ENCODE results near the gene WDR82. TPM values are rescaled to one million over a fixed set of nuclear protein-coding genes. Genes with fewer than 3 reads are reported as not detected.

The WDR82 gene
- total RNA-seq, 1 donor from 2014 or later: 93.1 TPM

DNA sequence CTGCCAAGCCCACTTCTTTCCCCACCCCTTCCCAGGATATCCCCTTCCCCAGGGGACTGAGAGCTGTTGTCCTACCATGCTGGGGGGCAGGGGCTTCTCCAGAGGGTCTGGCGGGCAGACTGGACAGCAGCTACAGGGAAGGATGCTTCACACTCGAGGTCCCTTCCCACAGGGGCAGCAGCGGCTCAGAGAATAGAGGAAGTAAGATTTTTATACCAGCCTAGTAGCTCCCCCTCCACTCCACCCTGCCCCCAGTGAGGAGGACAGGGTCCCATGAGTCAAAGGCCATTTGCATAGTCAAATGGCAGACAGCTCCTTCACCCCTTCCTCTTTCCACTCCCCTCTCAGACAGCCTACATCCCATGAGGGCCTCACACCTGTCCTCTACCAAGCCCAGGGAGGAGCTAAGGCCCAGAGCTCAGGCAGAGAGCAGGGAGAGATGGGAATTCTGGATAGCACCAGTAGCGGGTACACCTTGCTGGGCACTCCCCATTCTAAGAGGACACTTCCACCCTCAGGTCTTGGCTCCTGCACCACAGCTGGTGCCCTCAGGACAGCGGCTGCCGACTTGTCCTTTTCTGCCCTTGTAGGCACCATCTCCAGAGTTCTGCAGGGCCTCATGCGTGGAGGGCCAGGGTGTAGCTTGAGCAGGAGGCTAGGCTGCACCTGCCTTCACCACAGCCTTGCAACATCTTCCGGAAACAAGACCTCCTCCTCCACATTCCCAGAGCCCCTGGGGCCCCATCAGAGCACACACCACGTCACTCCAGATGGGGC is 52.8 kb downstream of the WDR82 start, which contains the start of gene TLR9:
Gene TLR9 (minus strand): TSS at position 194 of the 777 bp plus-strand sequence. CDS start 116 bp downstream, at position 78.
- TF ChIP-seq, protein P1, sequence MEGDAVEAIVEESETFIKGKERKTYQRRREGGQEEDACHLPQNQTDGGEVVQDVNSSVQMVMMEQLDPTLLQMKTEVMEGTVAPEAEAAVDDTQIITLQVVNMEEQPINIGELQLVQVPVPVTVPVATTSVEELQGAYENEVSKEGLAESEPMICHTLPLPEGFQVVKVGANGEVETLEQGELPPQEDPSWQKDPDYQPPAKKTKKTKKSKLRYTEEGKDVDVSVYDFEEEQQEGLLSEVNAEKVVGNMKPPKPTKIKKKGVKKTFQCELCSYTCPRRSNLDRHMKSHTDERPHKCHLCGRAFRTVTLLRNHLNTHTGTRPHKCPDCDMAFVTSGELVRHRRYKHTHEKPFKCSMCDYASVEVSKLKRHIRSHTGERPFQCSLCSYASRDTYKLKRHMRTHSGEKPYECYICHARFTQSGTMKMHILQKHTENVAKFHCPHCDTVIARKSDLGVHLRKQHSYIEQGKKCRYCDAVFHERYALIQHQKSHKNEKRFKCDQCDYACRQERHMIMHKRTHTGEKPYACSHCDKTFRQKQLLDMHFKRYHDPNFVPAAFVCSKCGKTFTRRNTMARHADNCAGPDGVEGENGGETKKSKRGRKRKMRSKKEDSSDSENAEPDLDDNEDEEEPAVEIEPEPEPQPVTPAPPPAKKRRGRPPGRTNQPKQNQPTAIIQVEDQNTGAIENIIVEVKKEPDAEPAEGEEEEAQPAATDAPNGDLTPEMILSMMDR (IDR thresholded peaks at IDR 0.05; ENCODE audit: unreplicated experiment): no peak
- Mint-ChIP-seq H3K9me3 (ENCODE audit: low read depth) (no peaks in the 10 kb centered on the region), H3K4me3 (ENCODE audit: low read depth) (no peak within 1 kb of the TSS), H3K27me3 (no peaks in the 10 kb centered on the region), H3K27ac (no peak within 1 kb of the TSS), H3K36me3 (ENCODE audit: insufficient read depth) (no peaks in the 10 kb centered on the region), H3K4me1 (ENCODE audit: low read depth) (no peaks in the 10 kb centered on the region)
- no peak for DNase-seq (ENCODE audit: low spot score, unreplicated experiment)

GRCh38 chr3:52223449-52224408 is 54.7 kb downstream of the WDR82 start:
- Mint-ChIP-seq H3K9me3 (ENCODE audit: low read depth) (no peaks in the 10 kb centered on the region), H3K27me3 (no peaks in the 10 kb centered on the region), H3K36me3 (ENCODE audit: insufficient read depth) (no peaks in the 10 kb centered on the region), H3K4me1 (ENCODE audit: low read depth) (peaks cover 2% of the 10 kb centered on the region), H3K27ac (peak overlapping the region; percentile 44), H3K4me3 (ENCODE audit: low read depth) (no peak overlapping the region)
- no peak for DNase-seq (ENCODE audit: low spot score, unreplicated experiment)
- TF ChIP-seq, protein P1 (IDR thresholded peaks at IDR 0.05; ENCODE audit: unreplicated experiment): no peak

DNA sequence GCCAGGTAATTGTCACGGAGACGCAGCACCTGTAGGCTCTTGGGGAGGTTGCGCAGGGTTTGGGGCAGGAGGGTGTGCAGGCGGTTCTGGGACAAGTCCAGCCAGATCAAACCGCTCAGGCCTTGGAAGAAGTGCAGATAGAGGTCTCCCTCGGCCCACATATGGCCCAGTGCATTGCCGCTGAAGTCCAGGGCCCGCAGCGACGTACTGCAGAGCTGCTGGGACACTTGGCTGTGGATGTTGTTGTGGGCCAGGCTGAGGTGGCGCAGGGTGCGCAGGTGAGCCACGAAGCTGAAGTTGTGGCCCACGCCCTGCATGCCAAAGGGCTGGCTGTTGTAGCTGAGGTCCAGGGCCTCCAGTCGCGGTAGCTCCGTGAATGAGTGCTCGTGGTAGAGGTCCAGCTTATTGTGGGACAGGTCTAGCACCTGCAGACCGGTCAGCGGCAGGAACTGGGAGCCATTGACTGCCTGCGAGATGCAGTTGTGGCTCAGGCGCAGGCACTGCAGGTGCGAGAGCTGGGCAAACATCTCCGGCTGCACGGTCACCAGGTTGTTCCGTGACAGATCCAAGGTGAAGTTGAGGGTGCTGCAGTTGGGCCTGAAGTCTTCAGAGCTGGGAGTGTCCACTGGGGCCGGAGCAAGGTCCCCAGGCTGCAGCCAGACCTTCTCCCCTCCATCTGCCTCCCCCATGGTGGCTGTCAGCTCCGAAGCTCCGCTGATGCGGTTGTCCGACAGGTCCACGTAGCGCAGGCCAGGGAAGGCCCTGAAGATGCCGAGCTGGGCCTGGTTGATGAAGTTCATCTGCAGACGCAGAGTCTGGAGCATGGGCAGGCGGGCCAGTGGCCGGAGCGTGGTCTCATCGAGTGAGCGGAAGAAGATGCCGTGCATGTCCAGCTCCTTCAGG is 55.9 kb downstream of the WDR82 start:
- peaks cover 2% of the 10 kb centered on the region for H3K4me1 Mint-ChIP-seq (ENCODE audit: low read depth)
- no peak for DNase-seq (ENCODE audit: low spot score, unreplicated experiment)
- H3K9me3 Mint-ChIP-seq (ENCODE audit: low read depth): no peaks in the 10 kb centered on the region
- TF ChIP-seq, protein P1 (IDR thresholded peaks at IDR 0.05; ENCODE audit: unreplicated experiment): no peak
- no peak overlapping the region for H3K4me3 Mint-ChIP-seq (ENCODE audit: low read depth)
- H3K36me3 Mint-ChIP-seq (ENCODE audit: insufficient read depth): no peaks in the 10 kb centered on the region
- H3K27me3 Mint-ChIP-seq: no peaks in the 10 kb centered on the region
- H3K27ac Mint-ChIP-seq: no peak overlapping the region

GRCh38 chr3:52221563-52222318 is 56.7 kb downstream of the WDR82 start:
- peaks cover 2% of the 10 kb centered on the region for H3K4me1 Mint-ChIP-seq (ENCODE audit: low read depth)
- no peak overlapping the region for H3K4me3 Mint-ChIP-seq (ENCODE audit: low read depth)
- H3K9me3 Mint-ChIP-seq (ENCODE audit: low read depth): no peaks in the 10 kb centered on the region
- no peaks in the 10 kb centered on the region for H3K27me3 Mint-ChIP-seq
- TF ChIP-seq, protein P1 (IDR thresholded peaks at IDR 0.05; ENCODE audit: unreplicated experiment): no peak
- DNase-seq (ENCODE audit: low spot score, unreplicated experiment): no peak
- no peak overlapping the region for H3K27ac Mint-ChIP-seq
- no peaks in the 10 kb centered on the region for H3K36me3 Mint-ChIP-seq (ENCODE audit: insufficient read depth)

Data from progenitor cell of endocrine pancreas (in vitro differentiated cells).